Activated naive CD8-positive, alpha-beta T cell treated with anti-CD3 and anti-CD28 coated beads for 36 hours (primary cell): Measurements from ENCODE around the gene PCDHB11. TPM values are rescaled to one million over a fixed set of nuclear protein-coding genes. Genes with fewer than 3 reads are reported as not detected.
"Not testable (repeated sequence)": the region's sequence is repeated elsewhere in the genome, so short reads cannot be mapped to it uniquely, and the experiment has no call there.

Source experiments
- DNase-seq: peaks from one replicate; pipeline ENCODE4 v3.0.0; 2021
- H3K27ac Mint-ChIP-seq: one replicate; pipeline ENCODE4 v1.8.0; 2022; ENCODE audit warnings: mild to moderate bottlenecking, moderate library complexity, mixed read lengths
- H3K27me3 Mint-ChIP-seq: one replicate; pipeline ENCODE4 v1.8.0; 2022; ENCODE audit warnings: mild to moderate bottlenecking, mixed read lengths
- H3K36me3 Mint-ChIP-seq: one replicate; pipeline ENCODE4 v1.8.0; 2021; ENCODE audit warnings: mild to moderate bottlenecking, mixed read lengths
- H3K4me1 Mint-ChIP-seq: one replicate; pipeline ENCODE4 v1.8.0; 2021; ENCODE audit warnings: mixed read lengths
- H3K4me3 Mint-ChIP-seq: one replicate; pipeline ENCODE4 v1.8.0; 2022; ENCODE audit warnings: mild to moderate bottlenecking, moderate library complexity, mixed read lengths
- H3K9me3 Mint-ChIP-seq: one replicate; pipeline ENCODE4 v1.8.0; 2022; ENCODE audit warnings: mixed read lengths
- total RNA-seq, 2 experiments: library from RNA; stranded (reverse); gene quantifications; one replicate each; pipeline ENCODE4 v1.2.3, GENCODE V29; 2021

Gene PCDHB11
- total RNA-seq, result not detected

DNA sequence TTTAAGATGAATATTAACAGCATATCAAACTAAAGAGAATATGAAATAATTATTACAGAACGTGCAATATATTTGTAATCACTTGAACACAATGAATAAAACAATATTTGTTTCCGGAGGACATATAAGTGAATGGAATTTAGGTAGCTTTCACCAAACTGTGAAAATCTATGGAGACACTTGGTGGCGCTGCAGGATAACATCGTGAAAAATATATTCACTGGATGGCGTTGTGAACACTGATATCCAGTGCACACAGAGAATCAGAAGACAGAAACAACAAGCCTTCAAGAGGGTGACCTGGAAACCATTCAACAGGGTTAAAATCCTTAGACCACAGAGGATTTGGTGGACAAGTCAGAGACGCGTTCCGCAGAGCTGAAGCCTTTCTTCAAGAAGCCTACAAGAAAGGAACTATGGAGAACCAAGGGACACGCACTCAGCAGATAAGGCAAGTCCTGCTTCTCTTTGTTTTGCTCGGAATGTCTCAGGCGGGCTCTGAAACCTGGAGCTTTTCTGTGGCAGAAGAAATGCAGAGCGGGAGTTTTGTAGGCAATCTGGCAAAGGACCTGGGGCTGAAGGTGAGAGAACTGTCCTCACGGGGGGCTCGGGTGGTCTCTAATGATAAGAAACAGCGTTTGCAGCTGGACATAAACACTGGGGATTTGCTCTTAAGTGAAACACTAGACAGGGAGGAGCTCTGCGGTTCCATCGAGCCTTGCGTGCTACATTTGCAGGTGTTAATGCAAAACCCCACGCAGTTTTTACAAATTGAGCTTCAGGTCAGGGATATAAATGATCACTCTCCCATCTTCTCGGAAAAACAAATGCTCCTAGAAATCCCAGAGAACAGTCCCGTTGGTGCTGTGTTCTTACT, at the start of gene PCDHB11:
Gene PCDHB11, plus strand, starts transcription at position 269 of the 877 bp plus-strand sequence. Its CDS starts 148 bp downstream, at position 417.
- Mint-ChIP-seq H3K27ac (no peak within 1 kb of the TSS), H3K4me3 (no peak within 1 kb of the TSS), H3K4me1 (no peaks in the 10 kb centered on the region), H3K9me3 (peaks cover 44% of the 10 kb centered on the region), H3K36me3 (peaks cover 18% of the 10 kb centered on the region), H3K27me3 (peaks cover 62% of the 10 kb centered on the region)
- no peak for DNase-seq

- no peak for DNase-seq
- H3K4me1 Mint-ChIP-seq, result no peaks in the 10 kb centered on the region
- H3K27me3 Mint-ChIP-seq, result peaks cover 69% of the 10 kb centered on the region
- peaks cover 11% of the 10 kb centered on the region for H3K36me3 Mint-ChIP-seq
- H3K4me3 Mint-ChIP-seq, result no peak within 1 kb of the TSS
- H3K27ac Mint-ChIP-seq, result no peak within 1 kb of the TSS
- H3K9me3 Mint-ChIP-seq, result peaks cover 27% of the 10 kb centered on the region
Observed at GRCh38 chr5:141149812-141150211, 49.6 kb upstream of the PCDHB11 start, which contains the start of gene PCDHB6. PCDHB6 (plus strand) TSS chr5:141150057; CDS start chr5:141150258, 201 bp downstream.

GRCh38 chr5:141150224-141150992, 49.0 kb upstream of the PCDHB11 start:
- peaks cover 27% of the 10 kb centered on the region for H3K9me3 Mint-ChIP-seq
- peaks cover 11% of the 10 kb centered on the region for H3K36me3 Mint-ChIP-seq
- peaks cover 68% of the 10 kb centered on the region for H3K27me3 Mint-ChIP-seq
- H3K4me1 Mint-ChIP-seq, result no peaks in the 10 kb centered on the region
- H3K4me3 Mint-ChIP-seq, result no peak overlapping the region
- no peak for DNase-seq
- no peak overlapping the region for H3K27ac Mint-ChIP-seq

GRCh38 chr5:141150993-141151325, 48.5 kb upstream of the PCDHB11 start:
- Mint-ChIP-seq H3K4me3 (no peak overlapping the region), H3K9me3 (peaks cover 28% of the 10 kb centered on the region), H3K27ac (no peak overlapping the region), H3K27me3 (peaks cover 72% of the 10 kb centered on the region), H3K4me1 (no peaks in the 10 kb centered on the region), H3K36me3 (peaks cover 11% of the 10 kb centered on the region)
- no peak for DNase-seq

GRCh38 chr5:141151632-141152031, 47.8 kb upstream of the PCDHB11 start:
- not testable (repeated sequence) for DNase-seq, H3K4me3 Mint-ChIP-seq, H3K27ac Mint-ChIP-seq, H3K4me1 Mint-ChIP-seq
- Mint-ChIP-seq H3K9me3 (peaks cover 30% of the 10 kb centered on the region), H3K27me3 (peaks cover 72% of the 10 kb centered on the region), H3K36me3 (peaks cover 14% of the 10 kb centered on the region)

DNA sequence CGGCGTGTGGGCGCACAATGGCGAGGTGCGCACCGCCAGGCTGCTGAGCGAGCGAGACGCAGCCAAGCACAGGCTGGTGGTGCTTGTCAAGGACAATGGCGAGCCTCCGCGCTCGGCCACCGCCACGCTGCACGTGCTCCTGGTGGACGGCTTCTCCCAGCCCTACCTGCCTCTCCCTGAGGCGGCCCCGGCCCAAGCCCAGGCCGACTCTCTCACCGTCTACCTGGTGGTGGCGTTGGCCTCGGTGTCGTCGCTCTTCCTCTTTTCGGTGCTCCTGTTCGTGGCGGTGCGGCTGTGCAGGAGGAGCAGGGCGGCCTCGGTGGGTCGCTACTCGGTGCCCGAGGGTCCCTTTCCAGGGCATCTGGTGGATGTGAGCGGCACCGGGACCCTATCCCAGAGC, 47.3 kb upstream of the PCDHB11 start:
- not testable (repeated sequence) for H3K27ac Mint-ChIP-seq, H3K4me3 Mint-ChIP-seq, H3K4me1 Mint-ChIP-seq, DNase-seq
- Mint-ChIP-seq H3K9me3 (peaks cover 34% of the 10 kb centered on the region), H3K27me3 (peaks cover 76% of the 10 kb centered on the region), H3K36me3 (peaks cover 18% of the 10 kb centered on the region)

DNA sequence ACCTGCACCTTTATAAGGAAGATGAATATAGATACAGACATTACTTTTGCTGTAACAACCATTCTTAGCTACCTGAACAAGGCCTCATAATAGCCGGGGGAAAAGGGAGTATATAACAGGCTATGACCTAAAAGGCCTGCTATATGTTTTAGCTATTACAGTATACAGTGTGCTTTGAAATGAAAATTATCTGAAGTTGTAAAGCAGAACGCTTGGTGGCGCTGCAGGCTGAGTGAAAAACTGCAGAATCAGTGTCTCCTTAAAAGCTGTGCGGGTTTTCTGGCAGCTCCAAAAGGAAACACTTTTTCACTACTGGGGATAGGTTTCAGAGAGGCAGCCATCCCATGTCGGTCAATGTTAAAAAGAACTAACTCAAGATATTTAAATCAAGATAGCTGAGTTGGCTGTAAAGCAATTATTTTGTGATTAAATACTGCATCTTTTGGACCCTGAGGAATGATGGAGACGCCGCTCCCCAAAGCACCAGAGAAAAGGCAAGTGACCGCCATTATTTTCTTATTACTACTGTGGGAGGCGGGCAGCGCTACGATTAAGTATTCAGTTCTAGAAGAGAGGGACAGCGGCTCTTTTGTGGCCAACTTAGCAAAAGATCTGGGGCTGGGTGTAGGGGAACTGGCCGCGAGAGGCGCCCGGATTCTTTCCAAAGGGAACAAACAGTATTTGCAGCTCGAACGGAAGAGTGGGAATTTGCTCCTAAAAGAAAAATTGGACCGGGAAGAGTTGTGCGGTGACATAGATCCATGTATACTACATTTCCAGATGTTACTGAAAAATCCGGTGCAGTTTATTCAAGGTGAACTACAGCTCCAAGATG, 43.7 kb upstream of the PCDHB11 start:
- H3K4me3 Mint-ChIP-seq, result no peak overlapping the region
- H3K9me3 Mint-ChIP-seq, result peaks cover 31% of the 10 kb centered on the region
- H3K27me3 Mint-ChIP-seq, result peaks cover 60% of the 10 kb centered on the region
- peaks cover 18% of the 10 kb centered on the region for H3K36me3 Mint-ChIP-seq
- no peaks in the 10 kb centered on the region for H3K4me1 Mint-ChIP-seq
- DNase-seq, result no peak
- H3K27ac Mint-ChIP-seq, result no peak overlapping the region

DNA sequence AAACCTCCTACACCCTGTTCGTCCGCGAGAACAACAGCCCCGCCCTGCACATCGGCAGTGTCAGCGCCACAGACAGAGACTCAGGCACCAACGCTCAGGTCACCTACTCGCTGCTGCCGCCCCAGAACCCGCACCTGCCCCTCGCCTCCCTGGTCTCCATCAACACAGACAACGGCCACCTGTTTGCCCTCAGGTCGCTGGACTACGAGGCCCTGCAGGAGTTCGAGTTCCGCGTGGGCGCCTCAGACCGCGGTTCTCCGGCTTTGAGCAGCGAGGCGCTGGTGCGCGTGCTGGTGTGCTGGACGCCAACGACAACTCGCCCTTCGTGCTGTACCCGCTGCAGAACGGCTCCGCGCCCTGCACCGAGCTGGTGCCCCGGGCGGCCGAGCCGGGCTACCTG, 42.1 kb upstream of the PCDHB11 start:
- Mint-ChIP-seq H3K9me3 (peaks cover 21% of the 10 kb centered on the region), H3K36me3 (peaks cover 12% of the 10 kb centered on the region), H3K27me3 (peaks cover 53% of the 10 kb centered on the region)
- H3K27ac Mint-ChIP-seq, DNase-seq, H3K4me3 Mint-ChIP-seq, H3K4me1 Mint-ChIP-seq: not testable (repeated sequence)

GRCh38 chr5:141157901-141158300, 41.5 kb upstream of the PCDHB11 start:
- Mint-ChIP-seq H3K9me3 (peaks cover 22% of the 10 kb centered on the region), H3K27me3 (peaks cover 48% of the 10 kb centered on the region)
- H3K4me3 Mint-ChIP-seq, DNase-seq, H3K4me1 Mint-ChIP-seq, H3K36me3 Mint-ChIP-seq, H3K27ac Mint-ChIP-seq: not testable (repeated sequence)

- no peak within 1 kb of the TSS for H3K4me3 Mint-ChIP-seq
- peaks cover 2% of the 10 kb centered on the region for H3K4me1 Mint-ChIP-seq
- H3K36me3 Mint-ChIP-seq, result peaks cover 8% of the 10 kb centered on the region
- DNase-seq, result no peak
- H3K27me3 Mint-ChIP-seq, result peaks cover 37% of the 10 kb centered on the region
- H3K27ac Mint-ChIP-seq, result no peak within 1 kb of the TSS
- H3K9me3 Mint-ChIP-seq, result peaks cover 12% of the 10 kb centered on the region
Observed at GRCh38 chr5:141172381-141173204, 26.8 kb upstream of the PCDHB11 start, which contains the start of gene PCDHB7. PCDHB7 (plus strand) TSS chr5:141172644; CDS start chr5:141172836, 192 bp downstream.

DNA sequence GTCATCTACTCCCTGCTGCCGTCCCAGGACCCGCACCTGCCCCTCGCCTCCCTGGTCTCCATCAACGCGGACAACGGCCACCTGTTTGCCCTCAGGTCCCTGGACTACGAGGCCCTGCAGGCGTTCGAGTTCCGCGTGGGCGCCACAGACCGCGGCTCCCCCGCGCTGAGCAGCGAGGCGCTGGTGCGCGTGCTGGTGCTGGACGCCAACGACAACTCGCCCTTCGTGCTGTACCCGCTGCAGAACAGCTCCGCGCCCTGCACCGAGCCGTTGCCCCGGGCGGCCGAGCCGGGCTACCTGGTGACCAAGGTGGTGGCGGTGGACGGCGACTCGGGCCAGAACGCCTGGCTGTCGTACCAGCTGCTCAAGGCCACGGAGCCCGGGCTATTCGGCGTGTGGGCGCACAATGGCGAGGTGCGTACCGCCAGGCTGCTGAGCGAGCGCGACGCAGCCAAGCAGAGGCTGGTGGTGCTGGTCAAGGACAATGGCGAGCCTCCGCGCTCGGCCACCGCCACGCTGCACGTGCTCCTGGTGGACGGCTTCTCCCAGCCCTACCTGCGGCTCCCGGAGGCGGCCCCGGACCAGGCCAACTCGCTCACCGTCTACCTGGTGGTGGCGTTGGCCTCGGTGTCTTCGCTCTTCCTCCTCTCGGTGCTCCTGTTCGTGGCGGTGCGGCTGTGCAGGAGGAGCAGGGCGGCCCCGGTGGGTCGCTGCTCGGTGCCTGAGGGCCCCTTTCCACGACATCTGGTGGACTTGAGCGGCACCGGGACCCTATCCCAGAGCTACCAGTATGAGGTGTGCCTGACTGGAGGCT, 24.9 kb upstream of the PCDHB11 start:
- peaks cover 12% of the 10 kb centered on the region for H3K9me3 Mint-ChIP-seq
- H3K27me3 Mint-ChIP-seq, result peaks cover 23% of the 10 kb centered on the region
- H3K36me3 Mint-ChIP-seq, H3K27ac Mint-ChIP-seq, H3K4me3 Mint-ChIP-seq, H3K4me1 Mint-ChIP-seq, DNase-seq: not testable (repeated sequence)

GRCh38 chr5:141175933-141176332, 23.5 kb upstream of the PCDHB11 start:
- peaks cover 2% of the 10 kb centered on the region for H3K4me1 Mint-ChIP-seq
- H3K27ac Mint-ChIP-seq, result no peak overlapping the region
- H3K4me3 Mint-ChIP-seq, result no peak overlapping the region
- peaks cover 8% of the 10 kb centered on the region for H3K36me3 Mint-ChIP-seq
- peaks cover 16% of the 10 kb centered on the region for H3K9me3 Mint-ChIP-seq
- no peak for DNase-seq
- peaks cover 27% of the 10 kb centered on the region for H3K27me3 Mint-ChIP-seq

- Mint-ChIP-seq H3K36me3 (peaks cover 13% of the 10 kb centered on the region), H3K27me3 (peaks cover 36% of the 10 kb centered on the region), H3K9me3 (peaks cover 24% of the 10 kb centered on the region)
- not testable (repeated sequence) for DNase-seq, H3K4me3 Mint-ChIP-seq, H3K27ac Mint-ChIP-seq, H3K4me1 Mint-ChIP-seq
Observed at GRCh38 chr5:141177577-141178191, 21.7 kb upstream of the PCDHB11 start, which contains the start of gene PCDHB8. PCDHB8 (plus strand) TSS chr5:141177790; CDS start chr5:141178035, 245 bp downstream.
